ENCODE measurements around the gene BAIAP2L2.
"Not testable (repeated sequence)": the region's sequence is repeated elsewhere in the genome, so short reads cannot be mapped to it uniquely, and the experiment has no call there.

Gene BAIAP2L2

GRCh38 chr22:38080474-38080849 is 30.0 kb downstream of the BAIAP2L2 start:
- no peak for DNase-seq

DNA sequence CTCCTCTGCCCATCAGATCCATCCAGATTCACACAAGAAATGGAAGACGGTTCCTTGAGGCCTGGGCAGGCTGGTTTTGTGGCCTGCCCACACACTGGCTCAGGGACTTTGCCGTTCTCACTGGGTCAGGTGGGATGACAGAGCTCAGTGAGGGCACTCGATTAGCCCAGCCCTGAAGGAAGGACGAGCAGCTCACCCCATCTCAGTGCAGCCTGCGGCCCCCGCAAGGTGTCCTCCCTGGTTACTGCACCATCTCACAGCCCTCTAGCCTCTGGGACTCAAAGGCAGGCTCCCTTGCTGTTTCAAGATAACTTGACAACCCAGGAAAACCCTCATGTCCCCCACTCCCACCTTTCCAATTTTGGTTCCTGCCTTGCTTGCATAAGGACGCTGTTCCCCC is 30.7 kb downstream of the BAIAP2L2 start:
- DNase-seq: no peak

DNA sequence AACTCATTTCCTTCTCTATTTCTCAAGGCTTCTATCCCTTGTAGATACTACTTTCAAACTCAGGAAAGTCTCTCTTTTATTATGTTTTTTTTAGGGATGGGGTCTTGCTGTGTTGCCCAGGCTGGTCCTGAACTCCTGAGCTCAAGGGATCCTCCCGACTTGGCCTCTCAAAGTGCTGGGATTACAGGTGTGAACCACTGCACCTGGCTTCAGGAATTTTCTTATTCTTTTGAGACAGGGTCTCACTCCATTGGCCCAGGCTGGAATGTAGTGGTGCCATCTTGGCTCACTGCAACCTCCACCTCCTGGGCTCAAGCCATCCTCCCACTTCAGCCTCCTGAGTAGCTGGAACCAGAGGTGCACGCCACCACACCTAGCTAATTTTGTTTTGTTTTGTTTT is 31.3 kb downstream of the BAIAP2L2 start:
- not testable (repeated sequence) for DNase-seq

GRCh38 chr22:38078046-38078840 is 32.2 kb downstream of the BAIAP2L2 start:
- no peak for DNase-seq

GRCh38 chr22:38077595-38077994 is 32.9 kb downstream of the BAIAP2L2 start:
- DNase-seq: no peak

- no peak for DNase-seq
Observed at GRCh38 chr22:38077096-38077495, 33.4 kb downstream of the BAIAP2L2 start.

DNA sequence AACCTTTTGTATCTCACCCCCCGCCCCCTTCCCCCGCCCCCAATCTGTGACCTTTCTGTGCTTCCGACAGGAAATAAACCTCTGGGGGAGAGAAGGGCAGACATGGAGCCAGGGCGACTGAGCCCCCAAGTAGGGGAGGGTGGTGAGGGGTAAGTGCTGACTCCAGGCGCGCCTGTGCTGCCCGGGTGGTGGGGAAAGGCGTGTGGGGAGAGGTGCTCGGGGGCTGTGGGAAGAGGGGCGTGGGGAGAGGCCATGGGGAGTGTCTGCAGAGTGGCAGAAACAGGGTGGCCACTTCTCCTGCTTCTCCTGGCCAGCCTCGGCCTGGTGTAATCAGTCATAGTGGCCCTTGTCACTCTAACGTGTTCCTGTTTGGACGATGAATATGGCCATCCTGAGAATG is 34.5 kb downstream of the BAIAP2L2 start:
- DNase-seq: no peak

GRCh38 chr22:38075105-38075825 is 35.2 kb downstream of the BAIAP2L2 start:
- DNase-seq: no peak

DNA sequence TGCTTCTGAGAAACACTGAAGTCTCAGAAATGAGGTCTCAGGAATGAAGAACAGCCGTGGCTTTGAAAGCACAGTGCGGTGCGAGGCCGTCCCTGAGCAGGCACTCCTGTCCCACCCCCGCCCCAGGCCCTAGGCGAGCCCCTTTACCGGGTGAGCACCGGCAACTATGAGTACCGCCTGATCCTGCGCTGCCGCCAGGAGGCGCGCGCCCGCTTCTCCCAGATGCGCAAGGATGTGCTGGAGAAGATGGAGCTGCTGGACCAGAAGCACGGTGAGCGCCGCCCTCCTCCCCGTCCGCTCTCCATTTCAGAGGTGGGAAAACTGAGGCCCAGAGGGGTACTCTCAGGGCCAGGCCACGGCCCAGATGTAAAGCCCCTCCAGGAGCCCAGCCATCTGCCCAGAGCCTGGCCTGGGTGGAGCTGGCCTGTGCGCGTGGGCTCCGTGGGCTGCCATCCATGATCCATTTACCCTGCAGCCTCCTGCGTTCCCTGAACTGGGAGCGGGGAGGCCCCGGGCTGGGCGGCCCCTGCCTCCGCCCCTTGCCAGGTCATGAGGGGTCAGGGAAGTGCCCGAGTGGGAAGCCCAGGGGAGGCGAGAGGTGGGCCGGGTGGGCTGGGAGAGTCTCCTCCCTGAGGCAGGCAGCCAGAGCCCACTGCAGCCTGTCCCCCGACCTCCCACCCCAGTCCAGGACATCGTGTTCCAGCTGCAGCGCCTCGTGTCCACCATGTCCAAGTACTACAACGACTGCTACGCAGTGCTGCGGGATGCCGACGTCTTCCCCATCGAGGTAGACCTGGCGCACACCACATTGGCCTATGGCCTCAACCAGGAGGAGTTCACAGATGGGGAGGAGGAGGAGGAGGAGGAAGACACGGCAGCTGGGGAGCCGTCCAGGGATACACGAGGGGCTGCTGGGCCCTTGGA is 36.0 kb downstream of the BAIAP2L2 start:
- no peak for DNase-seq

DNA sequence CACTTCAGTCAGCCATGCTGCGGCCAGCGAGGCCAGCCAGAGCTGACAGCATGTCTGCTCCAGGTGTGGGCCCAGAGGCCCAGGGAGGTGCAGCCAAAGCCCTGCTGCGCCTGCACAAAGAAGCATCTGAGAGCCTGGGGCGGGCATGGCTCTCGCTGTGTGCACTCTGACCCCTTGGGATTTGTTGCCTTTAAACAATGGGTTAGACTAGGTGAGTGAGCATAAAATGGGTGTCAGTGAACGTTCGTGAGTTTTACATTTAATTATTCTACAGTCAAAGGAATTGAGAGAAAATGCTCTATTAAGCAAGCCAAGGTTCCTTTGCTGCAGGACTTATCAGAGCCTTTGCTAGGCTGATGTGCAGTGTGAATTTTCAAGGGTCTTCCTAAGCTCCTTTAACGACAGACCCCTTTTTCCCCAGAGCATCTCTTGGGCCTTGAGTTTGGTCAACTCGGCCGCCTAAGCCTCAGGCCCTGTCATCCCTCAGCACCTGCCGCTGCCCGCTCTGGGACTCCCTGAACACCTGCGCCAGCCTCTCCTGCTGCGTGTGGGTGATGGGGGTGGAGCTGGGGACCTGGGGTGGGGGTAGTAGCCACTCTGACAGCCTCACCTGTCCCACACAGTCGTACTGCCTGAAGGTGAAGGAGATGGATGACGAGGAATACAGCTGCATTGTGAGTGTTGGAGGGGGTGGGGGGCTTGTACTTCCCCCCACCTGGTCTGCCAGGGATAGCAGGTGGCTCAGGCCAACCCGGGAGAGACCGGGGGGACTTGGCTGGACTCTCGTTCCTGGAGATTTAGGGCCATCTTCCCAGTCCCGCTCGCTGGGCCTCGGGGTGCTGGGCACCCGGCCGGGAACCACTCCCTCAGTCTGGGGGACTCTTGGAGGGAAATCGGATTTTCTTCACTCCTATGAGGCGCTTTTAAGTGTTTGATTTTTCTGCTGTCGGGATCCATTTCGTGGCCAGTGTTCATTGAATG is 37.0 kb downstream of the BAIAP2L2 start:
- no peak for DNase-seq

DNA sequence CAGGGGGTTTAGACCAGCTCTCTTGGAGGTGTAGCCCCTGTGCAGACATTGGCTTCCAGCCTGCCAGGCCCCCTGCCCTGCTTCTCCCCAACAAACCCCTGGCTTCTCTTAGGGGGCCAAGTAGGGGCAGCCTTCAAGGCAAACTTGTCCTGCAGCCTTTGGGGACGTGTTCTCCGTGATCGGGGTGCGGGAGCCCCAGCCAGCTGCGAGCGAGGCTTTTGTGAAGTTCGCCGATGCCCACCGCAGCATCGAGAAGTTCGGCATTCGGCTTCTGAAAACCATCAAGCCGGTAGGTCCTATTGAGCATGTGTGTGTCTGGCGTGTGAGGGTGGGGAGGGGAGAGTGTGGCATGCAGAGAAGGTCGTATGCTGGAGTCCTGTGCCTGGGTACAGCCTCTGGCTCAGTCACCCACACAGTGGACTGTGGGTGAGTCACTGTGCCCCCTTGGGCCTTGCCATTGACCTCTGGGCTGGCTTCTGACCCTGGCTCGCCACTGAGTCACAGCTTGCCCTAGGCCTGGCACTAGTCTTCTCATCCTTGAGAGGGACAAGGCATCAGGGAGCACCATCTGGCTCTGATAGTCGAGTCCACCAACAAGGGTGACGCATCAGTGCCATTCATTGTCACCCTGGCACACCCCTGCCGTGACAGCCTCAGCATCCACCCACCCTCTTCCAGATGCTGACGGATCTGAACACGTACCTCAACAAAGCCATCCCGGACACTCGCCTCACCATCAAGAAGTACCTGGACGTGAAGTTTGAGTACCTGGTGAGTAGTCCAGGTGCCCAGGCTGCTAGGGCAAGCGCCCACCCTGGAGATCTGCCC is 37.9 kb downstream of the BAIAP2L2 start:
- DNase-seq: no peak

GRCh38 chr22:38071421-38072321 is 38.8 kb downstream of the BAIAP2L2 start:
- no peak for DNase-seq

DNA sequence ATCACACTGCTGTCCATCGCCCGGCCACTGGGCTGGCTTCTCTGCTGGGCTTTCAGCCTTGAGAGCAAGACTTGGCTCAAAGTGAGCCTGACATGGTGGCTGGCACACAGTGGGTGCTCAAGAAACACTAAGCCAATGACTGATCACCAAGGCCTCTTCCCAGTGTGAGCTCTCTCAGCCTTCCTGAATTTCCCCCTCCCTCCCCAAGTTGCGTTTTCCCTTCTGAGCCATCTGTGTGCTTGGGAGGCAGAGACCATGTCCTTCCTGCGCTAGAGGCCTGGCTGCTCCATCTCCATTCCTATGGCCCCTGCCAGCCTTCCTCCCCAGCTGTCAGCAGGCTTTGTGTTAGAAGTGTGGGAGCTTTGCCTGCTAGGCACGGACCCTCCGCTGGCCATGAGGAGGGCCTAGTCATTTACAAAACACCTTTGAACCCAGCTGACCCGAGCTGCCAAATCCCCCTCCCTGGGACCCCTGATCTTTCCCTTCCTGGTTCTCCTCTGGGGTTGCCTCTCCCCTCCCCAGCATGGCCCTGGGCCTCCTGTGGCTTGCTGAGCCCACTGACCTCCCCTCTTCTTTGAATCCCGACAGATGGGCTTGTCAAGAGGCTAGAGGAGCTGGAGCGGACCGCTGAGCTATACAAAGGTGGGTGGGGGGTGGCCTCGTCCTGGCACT is 40.1 kb downstream of the BAIAP2L2 start:
- no peak for DNase-seq

DNA sequence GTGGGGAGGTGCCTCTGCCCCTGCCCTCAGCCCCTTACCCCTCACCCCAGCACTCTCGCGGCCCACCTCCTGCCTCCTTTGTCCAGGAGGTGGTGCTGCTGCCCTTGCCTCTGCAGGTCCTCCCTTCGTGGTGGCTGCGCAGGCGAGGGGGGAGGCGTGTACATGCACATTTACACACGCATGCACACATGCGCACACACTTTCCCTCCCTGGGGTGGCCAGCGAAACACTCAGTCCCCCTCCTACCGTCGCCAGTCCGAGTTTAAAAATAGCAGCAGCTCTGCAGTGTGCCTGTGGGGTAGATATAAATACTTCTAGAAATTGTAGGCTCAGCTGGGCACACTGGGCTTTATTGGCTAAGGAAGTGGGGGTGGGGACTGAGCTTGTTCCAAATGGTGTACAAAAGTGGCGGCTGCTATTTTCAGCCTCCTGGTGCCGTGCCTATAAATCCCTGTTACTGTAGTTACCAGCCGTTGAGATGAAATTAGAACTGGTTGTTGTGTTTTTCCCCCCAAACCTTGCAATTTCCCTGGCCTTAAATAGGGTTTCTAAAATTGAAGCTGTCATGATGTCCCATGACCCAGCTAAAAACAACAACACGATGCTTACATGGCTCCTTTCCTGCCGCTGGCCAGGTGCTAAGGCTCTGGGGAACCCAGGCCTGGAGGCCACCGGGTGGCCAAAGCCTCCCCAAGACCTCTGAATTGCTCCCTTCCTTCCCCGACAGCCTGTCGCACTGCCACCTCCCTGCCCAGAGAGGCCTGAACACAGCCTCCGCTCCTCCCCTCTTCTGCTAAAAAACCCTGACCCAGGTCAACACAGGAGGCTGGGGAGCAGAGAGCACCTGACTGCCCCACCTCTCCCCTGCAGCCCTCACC is 40.9 kb downstream of the BAIAP2L2 start:
- no peak for DNase-seq

DNA sequence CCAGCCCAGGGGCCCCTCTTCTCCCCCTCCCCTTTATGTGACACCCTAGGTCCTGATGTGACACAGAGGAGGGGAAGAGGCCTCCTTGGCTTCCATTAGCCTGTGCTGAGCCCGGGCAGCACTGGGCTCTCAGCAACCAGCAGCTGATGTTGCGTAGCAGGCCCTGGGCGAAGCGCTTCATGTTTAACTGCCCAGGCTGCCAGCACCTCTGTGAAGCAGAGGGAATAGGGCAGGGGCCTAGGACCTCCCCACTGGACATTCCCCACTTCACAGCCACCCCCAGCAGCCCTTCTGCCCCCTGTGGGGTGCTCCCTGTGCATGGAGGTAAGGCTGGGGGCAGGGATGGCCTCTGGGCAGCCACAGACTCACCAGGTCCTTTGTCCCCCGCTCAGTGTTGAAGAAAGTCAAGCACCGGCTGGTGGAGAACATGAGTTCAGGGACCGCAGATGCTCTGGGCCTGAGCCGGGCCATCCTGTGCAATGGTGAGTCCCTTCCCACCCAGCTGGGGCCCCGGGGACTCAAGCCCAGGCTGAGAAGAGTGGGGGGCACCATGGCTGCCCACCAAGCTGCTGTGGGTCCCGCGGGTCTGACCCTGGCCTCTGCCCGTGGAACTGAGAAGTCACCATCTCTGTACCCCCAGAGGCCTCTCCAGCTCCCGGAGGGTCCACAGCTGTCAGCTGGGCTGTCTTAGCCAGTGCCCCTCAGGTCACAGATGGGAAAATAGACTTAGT is 41.7 kb downstream of the BAIAP2L2 start:
- DNase-seq: no peak

- no peak for DNase-seq
Observed at GRCh38 chr22:38067761-38068360, 42.6 kb downstream of the BAIAP2L2 start.

DNA sequence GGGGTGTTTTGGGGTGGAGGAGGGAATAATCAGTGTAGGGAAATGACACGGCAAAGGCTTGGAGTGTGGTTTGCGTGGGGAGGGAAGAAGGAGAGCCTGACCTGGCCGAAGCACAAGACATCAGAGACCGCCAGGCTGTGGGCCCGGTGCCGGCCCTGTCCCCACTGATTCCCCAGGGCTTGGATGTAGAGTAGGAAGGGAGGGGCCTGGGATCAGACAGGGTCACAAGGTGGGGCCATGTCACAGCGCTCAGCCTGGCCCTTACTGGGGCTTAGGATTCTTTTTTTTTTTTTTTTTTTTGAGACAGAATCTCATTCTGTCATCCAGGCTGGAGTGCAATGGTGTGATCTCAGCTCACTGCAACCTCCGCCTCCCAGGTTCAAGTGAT is 43.5 kb downstream of the BAIAP2L2 start:
- DNase-seq: no peak

All from cortex of kidney (tissue), 1 donor.